Neuron (in vitro differentiated cells): ENCODE results near the gene ATXN1.

ENCODE experiments used
- H2AFZ ChIP-seq: one replicate; pipeline ENCODE4 v1.6.1; 2013; ENCODE audit warnings: low read depth, mild to moderate bottlenecking, inconsistent platforms, low read length, moderate library complexity
- H3K27me3 ChIP-seq: one replicate; pipeline ENCODE4 v1.6.1; 2013; ENCODE audit warnings: low read length; ENCODE audit not compliant: insufficient read depth
- H3K36me3 ChIP-seq: one replicate; pipeline ENCODE4 v1.6.1; 2013; ENCODE audit warnings: low read length; ENCODE audit not compliant: insufficient read depth
- H3K4me1 ChIP-seq: one replicate; pipeline ENCODE4 v1.6.1; 2013; ENCODE audit warnings: low read length; ENCODE audit not compliant: insufficient read depth
- H3K4me3 ChIP-seq: 2 replicates; pipeline ENCODE4 v1.5.1; 2013; ENCODE audit warnings: mild to moderate bottlenecking, low read length, moderate library complexity
- H3K9me3 ChIP-seq: one replicate; pipeline ENCODE4 v1.6.1; 2013; ENCODE audit warnings: low read length

The ATXN1 gene

GRCh38 chr6:16776394-16777017 is 15.2 kb upstream of the ATXN1 start:
- Histone ChIP-seq H2AFZ (no peak overlapping the region), H3K9me3 (no peaks in the 10 kb centered on the region), H3K4me3 (no peak overlapping the region), H3K36me3 (no peaks in the 10 kb centered on the region), H3K4me1 (peaks cover 3% of the 10 kb centered on the region), H3K27me3 (no peaks in the 10 kb centered on the region)

GRCh38 chr6:16774437-16774836 is 13.2 kb upstream of the ATXN1 start:
- Histone ChIP-seq H3K9me3 (no peaks in the 10 kb centered on the region), H3K4me1 (peaks cover 2% of the 10 kb centered on the region), H2AFZ (no peak overlapping the region), H3K4me3 (no peak overlapping the region), H3K27me3 (no peaks in the 10 kb centered on the region), H3K36me3 (no peaks in the 10 kb centered on the region)

- H3K9me3 ChIP-seq, result no peaks in the 10 kb centered on the region
- no peaks in the 10 kb centered on the region for H3K27me3 ChIP-seq
- H2AFZ ChIP-seq, result no peak overlapping the region
Measured at GRCh38 chr6:16773362-16773761, 12.1 kb upstream of the ATXN1 start.

GRCh38 chr6:16770701-16771569 is 9.7 kb upstream of the ATXN1 start:
- Histone ChIP-seq H3K4me3 (no peak overlapping the region), H3K9me3 (no peaks in the 10 kb centered on the region), H3K4me1 (peaks cover 18% of the 10 kb centered on the region), H2AFZ (no peak overlapping the region), H3K27me3 (no peaks in the 10 kb centered on the region), H3K36me3 (no peaks in the 10 kb centered on the region)

More at GRCh38 chr6:16773362-16773761, 12.1 kb upstream of the ATXN1 start:
- Histone ChIP-seq H3K4me3 (no peak overlapping the region), H3K4me1 (peaks cover 13% of the 10 kb centered on the region), H3K36me3 (no peaks in the 10 kb centered on the region)

GRCh38 chr6:16769986-16770376 is 8.7 kb upstream of the ATXN1 start:
- Histone ChIP-seq H3K9me3 (no peaks in the 10 kb centered on the region), H3K36me3 (no peaks in the 10 kb centered on the region), H3K27me3 (no peaks in the 10 kb centered on the region), H3K4me3 (no peak overlapping the region), H2AFZ (no peak overlapping the region), H3K4me1 (peaks cover 18% of the 10 kb centered on the region)

GRCh38 chr6:16769131-16769985 is 8.1 kb upstream of the ATXN1 start:
- Histone ChIP-seq H3K4me1 (peaks cover 18% of the 10 kb centered on the region), H3K4me3 (no peak overlapping the region), H3K9me3 (no peaks in the 10 kb centered on the region), H2AFZ (no peak overlapping the region), H3K27me3 (no peaks in the 10 kb centered on the region), H3K36me3 (no peaks in the 10 kb centered on the region)

GRCh38 chr6:16768477-16768830 is 7.2 kb upstream of the ATXN1 start:
- Histone ChIP-seq H3K4me3 (no peak overlapping the region), H3K4me1 (peaks cover 18% of the 10 kb centered on the region), H3K9me3 (no peaks in the 10 kb centered on the region), H2AFZ (peak overlapping the region; percentile 23), H3K27me3 (no peaks in the 10 kb centered on the region), H3K36me3 (no peaks in the 10 kb centered on the region)

- H3K4me3 ChIP-seq, result no peak overlapping the region
- no peak overlapping the region for H2AFZ ChIP-seq
- H3K27me3 ChIP-seq, result no peaks in the 10 kb centered on the region
- H3K36me3 ChIP-seq, result no peaks in the 10 kb centered on the region
- no peaks in the 10 kb centered on the region for H3K9me3 ChIP-seq
- H3K4me1 ChIP-seq, result peaks cover 18% of the 10 kb centered on the region
Measured at GRCh38 chr6:16767765-16768476, 6.7 kb upstream of the ATXN1 start.

GRCh38 chr6:16766836-16767745 is 5.8 kb upstream of the ATXN1 start:
- H3K4me3 ChIP-seq, result no peak overlapping the region
- H3K36me3 ChIP-seq, result no peaks in the 10 kb centered on the region
- no peaks in the 10 kb centered on the region for H3K27me3 ChIP-seq
- H3K9me3 ChIP-seq, result no peaks in the 10 kb centered on the region
- no peak overlapping the region for H2AFZ ChIP-seq
- peaks cover 26% of the 10 kb centered on the region for H3K4me1 ChIP-seq

GRCh38 chr6:16766043-16766536 is 4.8 kb upstream of the ATXN1 start:
- Histone ChIP-seq H3K9me3 (no peaks in the 10 kb centered on the region), H3K4me1 (peaks cover 30% of the 10 kb centered on the region), H3K36me3 (no peaks in the 10 kb centered on the region), H3K27me3 (no peaks in the 10 kb centered on the region), H2AFZ (no peak overlapping the region), H3K4me3 (no peak overlapping the region)

GRCh38 chr6:16765235-16765634 is 4.0 kb upstream of the ATXN1 start:
- H3K4me1 ChIP-seq, result peaks cover 30% of the 10 kb centered on the region

More at GRCh38 chr6:16765235-16765634, 4.0 kb upstream of the ATXN1 start:
- Histone ChIP-seq H3K27me3 (no peaks in the 10 kb centered on the region), H3K4me3 (no peak overlapping the region), H3K36me3 (no peaks in the 10 kb centered on the region), H3K9me3 (no peaks in the 10 kb centered on the region), H2AFZ (no peak overlapping the region)
